HepG2 (cell line): ENCODE measurements around the gene ZFAND4. TPM values are rescaled to one million over a fixed set of nuclear protein-coding genes. Genes with fewer than 3 reads are reported as not detected.

Experiments
- GPBP1L1 ChIP-seq: sonication (generic); formaldehyde crosslinking; IDR thresholded peaks from 2 replicates; pipeline ENCODE4 v1.5.0; 2020; ENCODE audit warnings: mild to moderate bottlenecking, missing genetic modification reagents
- MTA3 ChIP-seq: sonication (generic); formaldehyde crosslinking; IDR thresholded peaks from 2 replicates; pipeline ENCODE4 v1.4.0; 2020; ENCODE audit warnings: missing genetic modification reagents
- SIN3A ChIP-seq: IDR thresholded peaks from 2 replicates; pipeline ENCODE4 v1.6.1; 2011; ENCODE audit warnings: low read depth, mild to moderate bottlenecking, control low read depth, low read length, borderline replicate concordance
- SNAI1 ChIP-seq: sonication (generic); formaldehyde crosslinking; IDR thresholded peaks from 2 replicates; pipeline ENCODE4 v1.5.0; 2020; ENCODE audit warnings: mild to moderate bottlenecking, missing genetic modification reagents, borderline replicate concordance
- SNAPC2 ChIP-seq: sonication (generic); formaldehyde crosslinking; IDR thresholded peaks from 2 replicates; pipeline ENCODE4 v1.8.1; 2022; ENCODE audit warnings: mild to moderate bottlenecking, missing genetic modification reagents
- TAF1 ChIP-seq: sonication (generic); formaldehyde crosslinking; IDR thresholded peaks from 2 replicates; pipeline ENCODE4 v1.4.0; 2020; ENCODE audit warnings: missing genetic modification reagents
- YEATS4 ChIP-seq: sonication (generic); formaldehyde crosslinking; IDR thresholded peaks from 2 replicates; pipeline ENCODE4 v1.4.0; 2020; ENCODE audit warnings: missing genetic modification reagents, borderline replicate concordance
- ZBTB7A ChIP-seq: sonication (generic); formaldehyde crosslinking; IDR thresholded peaks from 2 replicates; pipeline ENCODE4 v1.8.0; 2022; ENCODE audit warnings: mild to moderate bottlenecking, missing genetic modification reagents
- ZIK1 ChIP-seq: sonication (generic); formaldehyde crosslinking; IDR thresholded peaks from 2 replicates; pipeline ENCODE4 v1.5.0; 2020; ENCODE audit warnings: mild to moderate bottlenecking, low read depth, missing genetic modification reagents, borderline replicate concordance
- ZNF205 ChIP-seq: IDR thresholded peaks from 2 replicates; pipeline ENCODE4 v1.6.1; 2018; ENCODE audit warnings: missing biosample characterization, missing genetic modification reagents
- ZNF234 ChIP-seq: sonication (generic); formaldehyde crosslinking; conservative IDR thresholded peaks from 2 replicates; pipeline ENCODE4 v1.5.1; 2020; ENCODE audit warnings: mild to moderate bottlenecking, missing genetic modification reagents
- ZNF256 ChIP-seq: sonication (generic); formaldehyde crosslinking; conservative IDR thresholded peaks from 2 replicates; pipeline ENCODE4 v1.4.0; 2020; ENCODE audit warnings: missing genetic modification reagents
- ZNF292 ChIP-seq: sonication (generic); formaldehyde crosslinking; IDR thresholded peaks from 2 replicates; pipeline ENCODE4 v1.8.1; 2022; ENCODE audit warnings: mild to moderate bottlenecking, low read depth, missing genetic modification reagents, borderline replicate concordance
- ZNF33B ChIP-seq: sonication (generic); formaldehyde crosslinking; IDR thresholded peaks from 2 replicates; pipeline ENCODE4 v1.5.1; 2020; ENCODE audit warnings: mild to moderate bottlenecking, missing genetic modification reagents
- ZNF441 ChIP-seq: sonication (generic); formaldehyde crosslinking; IDR thresholded peaks from 2 replicates; pipeline ENCODE4 v1.7.0; 2021; ENCODE audit warnings: missing genetic modification reagents, borderline replicate concordance
- ZNF501 ChIP-seq: sonication (generic); formaldehyde crosslinking; IDR thresholded peaks from 2 replicates; pipeline ENCODE4 v1.5.1; 2020; ENCODE audit warnings: mild to moderate bottlenecking, moderate library complexity, missing genetic modification reagents
- ZNF546 ChIP-seq: sonication (generic); formaldehyde crosslinking; conservative IDR thresholded peaks from 2 replicates; pipeline ENCODE4 v1.8.1; 2023; ENCODE audit warnings: mild to moderate bottlenecking, missing genetic modification reagents
- ZNF788 ChIP-seq: sonication (generic); formaldehyde crosslinking; IDR thresholded peaks from 2 replicates; pipeline ENCODE4 v1.5.0; 2020; ENCODE audit warnings: mild to moderate bottlenecking, missing genetic modification reagents, borderline replicate concordance
- polyA plus RNA-seq, 8 experiments: library from polyadenylated mRNA; depleted of rRNA in 3 of 8; stranded (reverse) in 7 of 8; unstranded in 1 of 8; fragments of >200 nt; fragmentation: Illumina TruSeq in 4 of 8; extraction: Trizol in 4 of 8; gene quantifications; 2 replicates each; pipeline versions ENCODE4 v1.2.1 to v1.2.3, GENCODE V29; 2011 to 2016; ENCODE audit warnings: low read depth in 4 of 8, missing spikeins in 1 of 8, mixed read lengths in 1 of 8; ENCODE audit not compliant: insufficient read depth in 1 of 8
- total RNA-seq, 5 experiments: library from RNA; depleted of rRNA; stranded (reverse); fragments of >200 nt; fragmentation: Illumina TruSeq; extraction: Trizol; gene quantifications; 2 replicates each; pipeline ENCODE4 v1.2.3, GENCODE V29; 2016; ENCODE audit warnings: low read depth in 1 of 5
- TF ChIP-seq, protein P1 (sequence below): sonication (generic); formaldehyde crosslinking; IDR thresholded peaks from 2 replicates; pipeline ENCODE4 v1.8.1; 2023; ENCODE audit warnings: mild to moderate bottlenecking, missing genetic modification reagents
- TF ChIP-seq, protein P2 (sequence below): sonication (generic); formaldehyde crosslinking; IDR thresholded peaks from 2 replicates; pipeline ENCODE4 v1.8.0; 2022; ENCODE audit warnings: missing genetic modification reagents, low read depth, mild to moderate bottlenecking, borderline replicate concordance
- TF ChIP-seq, protein P3 (sequence below): fragments of 450-650 bp; IDR thresholded peaks from 2 replicates; pipeline ENCODE4 v1.6.1; 2017
- TF ChIP-seq, protein P4 (sequence below): sonication (generic); formaldehyde crosslinking; IDR thresholded peaks from 2 replicates; pipeline ENCODE4 v1.5.0; 2020; ENCODE audit warnings: missing genetic modification reagents

The ZFAND4 gene
- total and polyA plus RNA-seq, 2 of the 13 experiments (the other 11 are each of a cell fraction or from before 2014, with no cell fraction given) = 2.9 to 9.2 TPM

DNA sequence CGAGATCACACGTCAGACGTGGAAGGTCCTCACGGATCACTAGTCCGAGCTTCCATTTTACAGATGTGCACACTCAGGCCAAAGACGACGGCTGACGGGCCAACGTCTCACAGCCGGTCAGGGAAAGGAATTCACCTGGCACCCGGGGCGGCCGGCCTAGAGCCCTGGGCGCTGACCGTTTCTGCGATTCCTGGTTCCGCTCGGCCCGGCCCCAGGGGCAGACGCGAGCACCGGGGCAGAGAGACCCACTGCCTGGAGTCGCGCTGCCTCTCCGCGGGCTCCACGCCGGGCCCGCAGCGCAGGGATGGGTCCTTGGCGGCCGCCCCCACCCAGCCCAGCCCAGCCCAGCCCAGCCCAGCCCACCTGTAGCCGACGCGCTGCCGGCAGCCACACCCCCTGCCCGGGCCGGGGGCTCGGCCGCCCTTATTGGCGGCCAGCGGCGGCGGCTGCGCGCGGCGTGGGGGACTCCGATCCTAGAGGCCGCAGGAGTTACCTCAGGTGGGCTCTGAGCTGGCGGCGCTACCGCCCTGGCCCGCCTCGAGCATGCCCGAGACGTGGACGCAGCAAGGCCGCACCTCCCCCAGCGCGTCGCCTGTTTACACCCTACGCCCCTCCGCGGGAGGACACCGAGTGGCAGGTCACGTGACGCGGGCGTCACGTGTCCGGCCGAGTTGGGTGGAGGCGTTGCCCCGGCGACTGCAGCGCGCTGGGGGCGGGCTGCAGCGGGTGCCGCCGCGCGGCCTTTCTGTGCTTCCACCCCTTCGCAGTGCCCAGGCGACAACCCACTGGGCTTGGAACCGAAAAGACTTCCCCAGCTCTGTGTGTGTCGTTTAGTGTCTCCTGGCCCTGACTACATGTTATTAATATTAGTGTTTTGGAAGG lies 78.1 kb downstream of the ZFAND4 start (continued):
- TF ChIP-seq TAF1 (CRISPR knock-in tag) (peak; percentile 65), ZNF292 (CRISPR knock-in tag) (peak; percentile 39; the same call in 1 of the 2 replicates), ZBTB7A (CRISPR knock-in tag) (peak; percentile 87; the same call in 1 of the 2 replicates), ZNF234 (CRISPR knock-in tag) (peak; percentile 89), ZNF205 (peak; percentile 67; the same call in 1 of the 2 replicates), SNAI1 (no peak), ZNF33B (no peak; the same call in 1 of the 2 replicates), ZNF256 (no peak; the same call in 1 of the 2 replicates), ZNF788 (CRISPR knock-in tag) (peak; percentile 95), SIN3A (peak; percentile 98), ZIK1 (peak; percentile 91; the same call in 1 of the 2 replicates), YEATS4 (CRISPR knock-in tag) (peak; percentile 98), MTA3 (CRISPR knock-in tag) (no peak), ZNF501 (CRISPR knock-in tag) (peak; percentile 75), SNAPC2 (CRISPR knock-in tag) (peak; percentile 50; the same call in 1 of the 2 replicates), GPBP1L1 (CRISPR knock-in tag) (no peak), ZNF546 (CRISPR knock-in tag) (peak; percentile 88; the same call in 1 of the 2 replicates), ZNF441 (CRISPR knock-in tag) (no peak)
- TF ChIP-seq, protein P1, sequence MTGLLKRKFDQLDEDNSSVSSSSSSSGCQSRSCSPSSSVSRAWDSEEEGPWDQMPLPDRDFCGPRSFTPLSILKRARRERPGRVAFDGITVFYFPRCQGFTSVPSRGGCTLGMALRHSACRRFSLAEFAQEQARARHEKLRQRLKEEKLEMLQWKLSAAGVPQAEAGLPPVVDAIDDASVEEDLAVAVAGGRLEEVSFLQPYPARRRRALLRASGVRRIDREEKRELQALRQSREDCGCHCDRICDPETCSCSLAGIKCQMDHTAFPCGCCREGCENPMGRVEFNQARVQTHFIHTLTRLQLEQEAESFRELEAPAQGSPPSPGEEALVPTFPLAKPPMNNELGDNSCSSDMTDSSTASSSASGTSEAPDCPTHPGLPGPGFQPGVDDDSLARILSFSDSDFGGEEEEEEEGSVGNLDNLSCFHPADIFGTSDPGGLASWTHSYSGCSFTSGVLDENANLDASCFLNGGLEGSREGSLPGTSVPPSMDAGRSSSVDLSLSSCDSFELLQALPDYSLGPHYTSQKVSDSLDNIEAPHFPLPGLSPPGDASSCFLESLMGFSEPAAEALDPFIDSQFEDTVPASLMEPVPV (CRISPR knock-in tag) = peak; percentile 85
- TF ChIP-seq, protein P2, sequence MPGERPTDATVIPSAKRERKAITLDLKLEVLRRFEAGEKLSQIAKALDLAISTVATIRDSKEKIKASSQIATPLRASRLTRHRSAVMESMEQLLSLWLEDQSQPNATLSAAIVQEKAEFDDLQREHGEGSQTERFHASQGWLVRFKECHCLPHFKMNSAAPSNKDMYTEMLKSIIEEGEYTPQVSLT (CRISPR knock-in tag) = no peak
- TF ChIP-seq, protein P3, sequence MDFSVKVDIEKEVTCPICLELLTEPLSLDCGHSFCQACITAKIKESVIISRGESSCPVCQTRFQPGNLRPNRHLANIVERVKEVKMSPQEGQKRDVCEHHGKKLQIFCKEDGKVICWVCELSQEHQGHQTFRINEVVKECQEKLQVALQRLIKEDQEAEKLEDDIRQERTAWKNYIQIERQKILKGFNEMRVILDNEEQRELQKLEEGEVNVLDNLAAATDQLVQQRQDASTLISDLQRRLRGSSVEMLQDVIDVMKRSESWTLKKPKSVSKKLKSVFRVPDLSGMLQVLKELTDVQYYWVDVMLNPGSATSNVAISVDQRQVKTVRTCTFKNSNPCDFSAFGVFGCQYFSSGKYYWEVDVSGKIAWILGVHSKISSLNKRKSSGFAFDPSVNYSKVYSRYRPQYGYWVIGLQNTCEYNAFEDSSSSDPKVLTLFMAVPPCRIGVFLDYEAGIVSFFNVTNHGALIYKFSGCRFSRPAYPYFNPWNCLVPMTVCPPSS = no peak
- TF ChIP-seq, protein P4, sequence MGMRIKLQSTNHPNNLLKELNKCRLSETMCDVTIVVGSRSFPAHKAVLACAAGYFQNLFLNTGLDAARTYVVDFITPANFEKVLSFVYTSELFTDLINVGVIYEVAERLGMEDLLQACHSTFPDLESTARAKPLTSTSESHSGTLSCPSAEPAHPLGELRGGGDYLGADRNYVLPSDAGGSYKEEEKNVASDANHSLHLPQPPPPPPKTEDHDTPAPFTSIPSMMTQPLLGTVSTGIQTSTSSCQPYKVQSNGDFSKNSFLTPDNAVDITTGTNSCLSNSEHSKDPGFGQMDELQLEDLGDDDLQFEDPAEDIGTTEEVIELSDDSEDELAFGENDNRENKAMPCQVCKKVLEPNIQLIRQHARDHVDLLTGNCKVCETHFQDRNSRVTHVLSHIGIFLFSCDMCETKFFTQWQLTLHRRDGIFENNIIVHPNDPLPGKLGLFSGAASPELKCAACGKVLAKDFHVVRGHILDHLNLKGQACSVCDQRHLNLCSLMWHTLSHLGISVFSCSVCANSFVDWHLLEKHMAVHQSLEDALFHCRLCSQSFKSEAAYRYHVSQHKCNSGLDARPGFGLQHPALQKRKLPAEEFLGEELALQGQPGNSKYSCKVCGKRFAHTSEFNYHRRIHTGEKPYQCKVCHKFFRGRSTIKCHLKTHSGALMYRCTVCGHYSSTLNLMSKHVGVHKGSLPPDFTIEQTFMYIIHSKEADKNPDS (CRISPR knock-in tag) = no peak
